AG04450 (cell line): ENCODE measurements around the gene ZFP90. TPM values are rescaled to one million over a fixed set of nuclear protein-coding genes. Genes with fewer than 3 reads are reported as not detected.
"Not testable (repeated sequence)": the region's sequence is repeated elsewhere in the genome, so short reads cannot be mapped to it uniquely, and the experiment has no call there.

Source experiments
- CTCF ChIA-PET: fragments of 300-600, 350-600 bp; formaldehyde crosslinking; extraction: SDS; loops from one replicate; lab custom pipeline; 2022; ENCODE audit warnings: antibody characterized with exemption, inconsistent platforms; lab: Charles Lee
- POLR2A ChIA-PET: fragments of 350-600 bp; formaldehyde crosslinking; extraction: SDS; loops from one replicate; lab custom pipeline; 2021; ENCODE audit warnings: antibody characterized with exemption, inconsistent platforms; lab: Yijun Ruan, JAX
- DNase-seq: peaks from one replicate; pipeline ENCODE4 v3.0.0-alpha.2; 2011; ENCODE audit warnings: low read depth, low spot score
- H3K27ac ChIP-seq: one replicate; pipeline ENCODE4 v1.5.1; 2012; ENCODE audit warnings: low read depth, low read length, control low read depth
- H3K27me3 ChIP-seq: one replicate; pipeline ENCODE4 v1.6.0; 2012; ENCODE audit warnings: low read length; ENCODE audit not compliant: control insufficient read depth, insufficient read depth
- H3K4me3 ChIP-seq: 2 replicates; pipeline ENCODE4 v1.5.1; 2011; ENCODE audit warnings: mild to moderate bottlenecking, low read depth, low read length, control low read depth
- H3K9me3 ChIP-seq: 2 replicates; pipeline ENCODE4 v1.5.1; 2012; ENCODE audit warnings: low read length; ENCODE audit not compliant: control insufficient read depth, insufficient read depth
- CTCF ChIP-seq: IDR thresholded peaks from 2 replicates; pipeline ENCODE4 v1.5.1; 2011; ENCODE audit warnings: low read depth, low read length, control low read depth, inconsistent platforms
- polyA plus RNA-seq: library from polyadenylated mRNA; depleted of rRNA; stranded (reverse); fragments of >200 nt; gene quantifications from 2 replicates; pipeline ENCODE4 v1.2.3, GENCODE V29; 2011

Gene ZFP90
- polyA plus RNA-seq, 1 experiment, result 25.2 TPM

GRCh38 chr16:68492151-68492542 is 46.9 kb upstream of the ZFP90 start:
- TF ChIP-seq CTCF, result no peak
- POLR2A ChIA-PET, result interaction anchor here (0.5 kb wide), 1 partner anchor 82 kb away, joined by 3 read pairs; no protein-coding TSS in a partner anchor
- no peak for DNase-seq
- Histone ChIP-seq H3K27ac (no peak overlapping the region), H3K27me3 (peaks cover 8% of the 10 kb centered on the region), H3K4me3 (no peak overlapping the region), H3K9me3 (peaks cover 10% of the 10 kb centered on the region; the same call in 1 of the 2 replicates)
- CTCF ChIA-PET, result no interaction called here

GRCh38 chr16:68492543-68493411 is 46.3 kb upstream of the ZFP90 start:
- Histone ChIP-seq H3K4me3 (no peak overlapping the region), H3K27me3 (peaks cover 5% of the 10 kb centered on the region), H3K27ac (no peak overlapping the region), H3K9me3 (peaks cover 10% of the 10 kb centered on the region; the same call in 1 of the 2 replicates)
- CTCF ChIA-PET, result no interaction called here
- POLR2A ChIA-PET, result no interaction called here
- DNase-seq, result no peak
- no peak for TF ChIP-seq CTCF

- ChIA-PET CTCF (no interaction called here), POLR2A (no interaction called here)
- TF ChIP-seq CTCF, result no peak
- peaks cover 5% of the 10 kb centered on the region for H3K27me3 ChIP-seq
- no peak overlapping the region for H3K4me3 ChIP-seq
- peaks cover 10% of the 10 kb centered on the region; the same call in 1 of the 2 replicates for H3K9me3 ChIP-seq
- no peak for DNase-seq
- H3K27ac ChIP-seq, result no peak overlapping the region
Measured at GRCh38 chr16:68493412-68494070, 45.5 kb upstream of the ZFP90 start.

GRCh38 chr16:68494261-68494660 is 44.8 kb upstream of the ZFP90 start:
- H3K9me3 ChIP-seq, H3K4me3 ChIP-seq, H3K27ac ChIP-seq, H3K27me3 ChIP-seq, DNase-seq, POLR2A ChIA-PET: not testable (repeated sequence)
- CTCF ChIA-PET, result interaction anchor here (1.2 kb wide), 1 partner anchor 35 kb away, joined by 4 read pairs; no protein-coding TSS in a partner anchor

GRCh38 chr16:68496689-68497088 is 42.4 kb upstream of the ZFP90 start:
- ChIA-PET POLR2A (no interaction called here), CTCF (no interaction called here)
- Histone ChIP-seq H3K27ac (no peak overlapping the region), H3K4me3 (no peak overlapping the region), H3K9me3 (peaks cover 10% of the 10 kb centered on the region; the same call in 1 of the 2 replicates), H3K27me3 (peaks cover 9% of the 10 kb centered on the region)
- no peak for TF ChIP-seq CTCF
- no peak for DNase-seq
